HepG2 (cell line): ENCODE data around the gene EEPD1. TPM values are rescaled to one million over a fixed set of nuclear protein-coding genes. Genes with fewer than 3 reads are reported as not detected.
A peak's percentile ranks its signal among the peaks of the same experiment; 100 is the strongest.

Source experiments
- ATAC-seq: fragments of 200-7000 bp; cut with Tn5 transposase; 3 replicates; pipeline ENCODE4 v1.9.1; 2020; ENCODE audit warnings: mild to moderate bottlenecking, moderate library complexity
- BruUV-seq: library from RNA; stranded (reverse); fragments of 400-500 nt; replicated peaks from 2 replicates; lab custom pipeline; 2021; lab: Mats Ljungman, UMichigan
- CTCF ChIA-PET: fragments of 300-600 bp; formaldehyde crosslinking; extraction: SDS; loops from one replicate; lab custom pipeline; 2021; ENCODE audit warnings: low total read pairs, inconsistent platforms, low intra/inter-chr PET ratio; lab: Yijun Ruan, JAX
- POLR2A ChIA-PET: fragments of 350-600 bp; sonication (Branson Sonifier 250); formaldehyde crosslinking; loops from one replicate; lab custom pipeline; 2020; ENCODE audit warnings: antibody characterized with exemption, inconsistent platforms; lab: Yijun Ruan, JAX
- DNase-seq: peaks from one replicate; pipeline ENCODE4 v3.0.0-alpha.2; 2015; ENCODE audit warnings: low spot score
- FAIRE-seq: peaks from 3 replicates; lab custom pipeline; 2011; peaks lifted over from hg19 to GRCh38; lab: Jason Lieb, UNC
- H2AFZ ChIP-seq: one replicate; pipeline ENCODE4 v1.6.1; 2011; ENCODE audit warnings: low read length, inconsistent platforms
- H3K27ac ChIP-seq: fragments of 300-600 bp; 3 replicates; pipeline ENCODE4 v1.8.0; 2011; ENCODE audit warnings: mixed run types, mild to moderate bottlenecking, mixed read lengths, low read length, inconsistent platforms; ENCODE audit not compliant: insufficient read depth; ENCODE audit errors: extremely low read length
- H3K27me3 ChIP-seq, 2 experiments: fragments of 200-600 bp in 1 of 2; 2 replicates in 1 of 2; 3 replicates in 1 of 2; pipeline versions ENCODE4 v1.6.0 to v1.8.0; 2011; ENCODE audit warnings: low read length in 2 of 2, mild to moderate bottlenecking in 2 of 2, moderate library complexity in 2 of 2, inconsistent platforms in 1 of 2; ENCODE audit not compliant: insufficient read depth in 2 of 2, control insufficient read depth in 1 of 2
- H3K36me3 ChIP-seq, 2 experiments: fragments of 200-600 bp in 1 of 2; replicated peaks in 1 of 2; 2 replicates in 1 of 2; 3 replicates in 1 of 2; pipeline versions ENCODE4 v1.5.1 to v1.8.0; 2011; ENCODE audit warnings: low read length in 2 of 2, inconsistent platforms in 1 of 2; ENCODE audit not compliant: insufficient read depth in 2 of 2, control insufficient read depth in 1 of 2
- H3K4me1 ChIP-seq: 2 replicates; pipeline ENCODE4 v1.5.1; 2012; ENCODE audit warnings: low read length, inconsistent platforms; ENCODE audit not compliant: insufficient read depth
- H3K4me2 ChIP-seq: 2 replicates; pipeline ENCODE4 v1.6.0; 2011; ENCODE audit warnings: low read depth, low read length, inconsistent platforms
- H3K4me3 ChIP-seq, 3 experiments: fragments of 200-600 bp in 1 of 3; sonication (generic), shearing (Covaris generic) in 1 of 3; replicated peaks in 1 of 3; 2 replicates each; pipeline ENCODE4 v1.5.1; 2011 to 2016; ENCODE audit warnings: low read length in 3 of 3, inconsistent platforms in 2 of 3, low read depth in 2 of 3, mild to moderate bottlenecking in 2 of 3, control low read depth in 1 of 3, mixed read lengths in 1 of 3; ENCODE audit not compliant: insufficient read depth in 1 of 3
- H3K79me2 ChIP-seq: one replicate; pipeline ENCODE4 v1.6.1; 2011; ENCODE audit warnings: low read length, inconsistent platforms; ENCODE audit not compliant: insufficient read depth
- H3K9ac ChIP-seq: 2 replicates; pipeline ENCODE4 v1.6.0; 2011; ENCODE audit warnings: mild to moderate bottlenecking, low read depth, low read length, inconsistent platforms; ENCODE audit not compliant: insufficient read depth
- H3K9me3 ChIP-seq: 2 replicates; pipeline ENCODE4 v1.5.1; 2012; ENCODE audit warnings: mild to moderate bottlenecking, low read length
- H4K20me1 ChIP-seq: 2 replicates; pipeline ENCODE4 v1.6.0; 2011; ENCODE audit warnings: inconsistent platforms, mild to moderate bottlenecking, low read length, moderate library complexity; ENCODE audit not compliant: insufficient read depth
- MAFG ChIP-seq: sonication (generic); formaldehyde crosslinking; IDR thresholded peaks from 2 replicates; pipeline ENCODE4 v1.5.1; 2020; ENCODE audit warnings: mild to moderate bottlenecking, missing genetic modification reagents
- MAFK ChIP-seq, 2 experiments: IDR thresholded peaks in 1 of 2; conservative IDR thresholded peaks in 1 of 2; 2 replicates each; pipeline ENCODE4 v1.6.1; 2011; ENCODE audit warnings: improper control_type of control experiment in 2 of 2, low read length in 2 of 2
- MAZ ChIP-seq, 2 experiments: sonication (generic) in 1 of 2; formaldehyde crosslinking in 1 of 2; IDR thresholded peaks; 2 replicates each; pipeline versions ENCODE4 v1.5.0 to v1.6.1; 2012 to 2020; ENCODE audit warnings: low read depth in 2 of 2, mild to moderate bottlenecking in 2 of 2, borderline replicate concordance in 1 of 2, improper control_type of control experiment in 1 of 2, low read length in 1 of 2, missing genetic modification reagents in 1 of 2, moderate library complexity in 1 of 2
- NFE2L2 ChIP-seq: fragments of 150-350 bp; IDR thresholded peaks from 2 replicates; pipeline ENCODE4 v1.6.1; 2014; ENCODE audit warnings: low read length
- SMC3 ChIP-seq: IDR thresholded peaks from 2 replicates; pipeline ENCODE4 v1.6.1; 2011; ENCODE audit warnings: low read length, improper control_type of control experiment
- SRSF9 ChIP-seq: fragments of 200-400 bp; formaldehyde crosslinking; IDR thresholded peaks from 2 replicates; pipeline ENCODE4 v1.6.1; 2018; ENCODE audit warnings: borderline replicate concordance, mild to moderate bottlenecking, low read depth, low read length; ENCODE audit not compliant: insufficient read depth, poor library complexity, severe bottlenecking
- ZBTB26 ChIP-seq: IDR thresholded peaks from 2 replicates; pipeline ENCODE4 v1.6.1; 2016; ENCODE audit warnings: missing compliant biosample characterization, missing genetic modification reagents, borderline replicate concordance
- ZFP37 ChIP-seq: sonication (generic); formaldehyde crosslinking; IDR thresholded peaks from 2 replicates; pipeline ENCODE4 v1.4.0; 2020; ENCODE audit warnings: missing genetic modification reagents, borderline replicate concordance
- ZNF232 ChIP-seq: sonication (generic); formaldehyde crosslinking; IDR thresholded peaks from 2 replicates; pipeline ENCODE4 v1.4.0; 2020; ENCODE audit warnings: missing genetic modification reagents, borderline replicate concordance
- ZNF512B ChIP-seq: sonication (generic); formaldehyde crosslinking; IDR thresholded peaks from 2 replicates; pipeline ENCODE4 v1.5.1; 2020; ENCODE audit warnings: missing genetic modification reagents, mild to moderate bottlenecking, borderline replicate concordance
- WGBS: methylation state at CpG from one replicate; pipeline ENCODE4 v1.1.6; 2017; ENCODE audit warnings: low lambda C conversion rate; 5-methylcytosine and 5-hydroxymethylcytosine counted together
- in situ Hi-C: cut with HindIII; loops from 2 replicates; pipeline ENCODE4 v1.10.0; 2017; ENCODE audit warnings: low pct_unique_long_range_greater_than_20kb; ENCODE audit not compliant: extremely low pct_ligation_motif_present
- intact Hi-C: fragments of 100-400 bp; cut with micrococcal nuclease; formaldehyde crosslinking; loops from one replicate; pipeline ENCODE4 v1.10.0; 2022; ENCODE audit not compliant: unreplicated experiment
- polyA plus RNA-seq, 8 experiments: library from polyadenylated mRNA; depleted of rRNA in 3 of 8; stranded (reverse) in 7 of 8; unstranded in 1 of 8; fragments of >200 nt; fragmentation: Illumina TruSeq in 4 of 8; extraction: Trizol in 4 of 8; gene quantifications; 2 replicates each; pipeline versions ENCODE4 v1.2.1 to v1.2.3, GENCODE V29; 2011 to 2016; ENCODE audit warnings: low read depth in 4 of 8, missing spikeins in 1 of 8, mixed read lengths in 1 of 8; ENCODE audit not compliant: insufficient read depth in 1 of 8
- total RNA-seq, 5 experiments: library from RNA; depleted of rRNA; stranded (reverse); fragments of >200 nt; fragmentation: Illumina TruSeq; extraction: Trizol; gene quantifications; 2 replicates each; pipeline ENCODE4 v1.2.3, GENCODE V29; 2016; ENCODE audit warnings: low read depth in 1 of 5

Gene EEPD1
- total and polyA plus RNA-seq, 2 of the 13 experiments (the other 11 are each of a cell fraction or from before 2014, with no cell fraction given), result 10.1 to 16.4 TPM

GRCh38 chr7:36300696-36301350 lies 147.8 kb downstream of the EEPD1 start (continued):
- TF ChIP-seq ZNF512B (CRISPR knock-in tag), result no peak

GRCh38 chr7:36301914-36302771 lies 149.1 kb downstream of the EEPD1 start:
- intact Hi-C loops, result no loop called here
- Histone ChIP-seq H3K4me2 (no peak overlapping the region), H4K20me1 (no peaks in the 10 kb centered on the region), H3K4me1 (peaks cover 29% of the 10 kb centered on the region), H3K9ac (no peak overlapping the region), H3K79me2 (no peaks in the 10 kb centered on the region), H3K36me3 (peaks cover 8 to 26% of the 10 kb centered on the region in 2 experiments; a peak in 4 of 5 replicates), H2AFZ (no peak overlapping the region), H3K27me3 (no peaks in the 10 kb centered on the region), H3K27ac (no peak overlapping the region), H3K9me3 (no peaks in the 10 kb centered on the region), H3K4me3 (no peak overlapping the region)
- ATAC-seq (no peak), FAIRE-seq (no peak), DNase-seq (no peak)
- BruUV-seq, result no TSS peak
- CTCF ChIA-PET, result no interaction called here
- WGBS, result 89% methylated on average over 13 of the region's 15 CpGs
- TF ChIP-seq MAFK (conservative IDR thresholded peaks at IDR 0.05 in 1 of 2, IDR thresholded peaks at IDR 0.05 in 1 of 2; ENCODE audit: low read length in 2 of 2) (peak; percentile 14 to 45; a peak in 3 of 4 replicates), MAZ (IDR thresholded peaks at IDR 0.05; ENCODE audit: borderline replicate concordance, low read depth, low read length) (no peak), MAZ (CRISPR knock-in tag; IDR thresholded peaks at IDR 0.05; ENCODE audit: low read depth) (no peak), SRSF9 (no peak), ZNF232 (CRISPR knock-in tag) (no peak), ZBTB26 (no peak), NFE2L2 (peak; percentile 85), SMC3 (no peak), ZFP37 (no peak), MAFG (CRISPR knock-in tag) (0 out of 2 replicates have a peak, but pooled peaks have one; percentile 12)
- in situ Hi-C loops, result loop anchor here (25.0 kb wide), 1 partner anchor 590 kb away; no protein-coding TSS in a partner anchor
- POLR2A ChIA-PET, result interaction anchor here (1.7 kb wide), 1 partner anchor 10 kb away, joined by 3 read pairs; no protein-coding TSS in a partner anchor
